Chondrocyte (in vitro differentiated cells): ENCODE results near the gene C19orf25. TPM values are rescaled to one million over a fixed set of nuclear protein-coding genes. Genes with fewer than 3 reads are reported as not detected.
A peak's percentile ranks its signal among the peaks of the same experiment; 100 is the strongest.

Experiments
- DNase-seq: peaks from one replicate; pipeline ENCODE4 v3.0.0; 2021; ENCODE audit warnings: mixed read lengths, low spot score
- H3K27ac Mint-ChIP-seq: one replicate; pipeline ENCODE4 v1.8.0; 2021; ENCODE audit warnings: mild to moderate bottlenecking, moderate library complexity, mixed read lengths; ENCODE audit not compliant: unreplicated experiment
- H3K27me3 Mint-ChIP-seq: 2 replicates; pipeline ENCODE4 v1.8.0; 2021; ENCODE audit warnings: low read depth, mixed read lengths
- H3K36me3 Mint-ChIP-seq: 2 replicates; pipeline ENCODE4 v1.8.0; 2021; ENCODE audit warnings: low read depth, mixed read lengths
- H3K4me1 Mint-ChIP-seq: 2 replicates; pipeline ENCODE4 v1.8.0; 2021; ENCODE audit warnings: low read depth, mild to moderate bottlenecking, mixed read lengths
- H3K4me3 Mint-ChIP-seq: one replicate; pipeline ENCODE4 v1.8.0; 2021; ENCODE audit warnings: mild to moderate bottlenecking, moderate library complexity, mixed read lengths; ENCODE audit not compliant: unreplicated experiment
- H3K9me3 Mint-ChIP-seq: 2 replicates; pipeline ENCODE4 v1.8.0; 2021; ENCODE audit warnings: low read depth, mixed read lengths
- CTCF ChIP-seq: fragments of 200-600 bp; sonication (generic); IDR thresholded peaks from 2 replicates; pipeline ENCODE4 v1.5.0; 2021; ENCODE audit warnings: antibody characterized with exemption, mild to moderate bottlenecking, moderate library complexity
- total RNA-seq: library from RNA; stranded (reverse); gene quantifications from 3 replicates; pipeline ENCODE4 v1.2.1, GENCODE V29; 2021

The C19orf25 gene
- total RNA-seq, 1 donor from 2014 or later: 23.3 TPM

- Mint-ChIP-seq H3K4me3 (no peak overlapping the region), H3K4me1 (no peaks in the 10 kb centered on the region), H3K36me3 (peaks cover 5% of the 10 kb centered on the region), H3K27ac (no peak overlapping the region), H3K27me3 (no peaks in the 10 kb centered on the region), H3K9me3 (no peaks in the 10 kb centered on the region)
- TF ChIP-seq CTCF: no peak
- DNase-seq: no peak
Observed at GRCh38 chr19:1429750-1430149, 49.3 kb downstream of the C19orf25 start.

GRCh38 chr19:1428738-1429391 lies 50.1 kb downstream of the C19orf25 start:
- peaks cover 5% of the 10 kb centered on the region for H3K36me3 Mint-ChIP-seq
- DNase-seq: peak; percentile 86
- no peak overlapping the region for H3K4me3 Mint-ChIP-seq
- no peak overlapping the region for H3K27ac Mint-ChIP-seq
- TF ChIP-seq CTCF: no peak
- H3K9me3 Mint-ChIP-seq: no peaks in the 10 kb centered on the region
- H3K4me1 Mint-ChIP-seq: no peaks in the 10 kb centered on the region
- H3K27me3 Mint-ChIP-seq: no peaks in the 10 kb centered on the region

GRCh38 chr19:1427221-1427920 lies 51.6 kb downstream of the C19orf25 start:
- Mint-ChIP-seq H3K4me3 (no peak overlapping the region), H3K9me3 (no peaks in the 10 kb centered on the region), H3K36me3 (peaks cover 11% of the 10 kb centered on the region), H3K4me1 (no peaks in the 10 kb centered on the region), H3K27me3 (no peaks in the 10 kb centered on the region), H3K27ac (no peak overlapping the region)
- no peak for TF ChIP-seq CTCF
- DNase-seq: no peak

- no peaks in the 10 kb centered on the region for H3K9me3 Mint-ChIP-seq
- no peak for DNase-seq
- H3K36me3 Mint-ChIP-seq: peaks cover 11% of the 10 kb centered on the region
- H3K4me3 Mint-ChIP-seq: no peak overlapping the region
- no peaks in the 10 kb centered on the region for H3K27me3 Mint-ChIP-seq
- no peak overlapping the region for H3K27ac Mint-ChIP-seq
- H3K4me1 Mint-ChIP-seq: no peaks in the 10 kb centered on the region
- TF ChIP-seq CTCF: no peak
Observed at GRCh38 chr19:1426736-1427135, 52.3 kb downstream of the C19orf25 start.

- no peaks in the 10 kb centered on the region for H3K4me1 Mint-ChIP-seq
- no peak for DNase-seq
- no peak overlapping the region for H3K27ac Mint-ChIP-seq
- no peak overlapping the region for H3K4me3 Mint-ChIP-seq
- H3K27me3 Mint-ChIP-seq: no peaks in the 10 kb centered on the region
- H3K9me3 Mint-ChIP-seq: no peaks in the 10 kb centered on the region
- TF ChIP-seq CTCF: no peak
- H3K36me3 Mint-ChIP-seq: peaks cover 11% of the 10 kb centered on the region
Observed at GRCh38 chr19:1425902-1426301, 53.1 kb downstream of the C19orf25 start.
